Esophagus muscularis mucosa (tissue), 3 donors: ENCODE measurements around the gene COL6A1.

ENCODE experiments used
- POLR2A ChIP-seq: fragments of 450-650 bp; IDR thresholded peaks from one replicate; pipeline ENCODE4 v1.6.1; 2017; ENCODE audit warnings: antibody characterized with exemption, moderate library complexity, mild to moderate bottlenecking, low read depth
- POLR2AphosphoS5 ChIP-seq, 2 donors: sonication (generic); formaldehyde crosslinking; IDR thresholded peaks; one replicate each; pipeline ENCODE4 v1.6.1; 2017; ENCODE audit warnings: antibody characterized with exemption in 2 of 2
- TF ChIP-seq, protein P1 (sequence below), 3 experiments: fragments of 200-600 bp in 2 of 3; fragments of 450-650 bp in 1 of 3; sonication (generic) in 2 of 3; IDR thresholded peaks; one replicate each; pipeline ENCODE4 v1.5.1; 2017 to 2019; ENCODE audit warnings: antibody characterized with exemption in 3 of 3, mild to moderate bottlenecking in 2 of 3, moderate library complexity in 1 of 3

DNA sequence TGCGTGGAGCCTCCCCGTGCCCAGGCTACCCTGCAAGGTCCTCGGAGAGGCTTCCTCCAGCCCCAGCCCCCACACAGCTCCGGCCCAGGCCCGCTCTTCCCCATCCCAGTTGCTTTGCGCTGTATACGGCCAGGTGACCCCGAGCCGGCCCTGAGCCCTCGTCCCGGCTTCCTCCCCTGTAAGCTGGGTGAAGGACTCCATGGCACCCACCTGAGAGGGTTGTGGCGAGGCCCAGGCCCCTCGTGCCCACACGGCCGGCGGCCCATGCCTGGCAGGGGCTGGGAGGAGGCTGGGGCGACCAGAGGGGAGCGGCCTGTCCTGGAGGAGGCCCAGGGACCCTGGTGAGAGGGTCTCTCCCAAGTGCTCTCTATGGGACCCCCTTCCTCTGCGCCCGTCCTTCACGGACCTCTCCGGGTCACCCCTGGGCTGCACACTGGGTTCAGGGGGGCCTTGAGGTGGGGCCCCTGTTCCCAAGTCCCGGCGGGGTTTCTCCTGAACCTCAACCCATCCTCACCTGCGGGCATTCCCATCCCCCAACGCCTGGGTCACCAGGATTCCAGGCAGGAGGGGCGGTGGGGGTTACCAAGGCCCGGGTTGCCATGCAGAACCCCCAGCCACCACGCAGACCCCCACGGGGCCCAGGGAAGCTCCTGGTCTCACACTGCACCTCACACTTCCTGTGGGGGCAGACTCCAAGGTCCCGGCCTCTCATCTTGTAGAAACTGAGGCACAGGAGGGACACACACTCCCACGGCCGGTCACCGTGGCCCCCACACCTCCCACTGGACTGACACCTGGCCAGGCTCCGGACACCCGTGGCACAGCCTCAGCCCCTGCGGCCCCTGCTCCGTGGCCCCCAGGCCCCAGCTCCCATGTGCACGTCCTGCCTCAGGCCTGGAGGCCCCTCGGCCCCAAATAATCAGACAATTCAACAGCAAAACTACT, 25.2 kb downstream of the COL6A1 start:
- TF ChIP-seq, protein P1, sequence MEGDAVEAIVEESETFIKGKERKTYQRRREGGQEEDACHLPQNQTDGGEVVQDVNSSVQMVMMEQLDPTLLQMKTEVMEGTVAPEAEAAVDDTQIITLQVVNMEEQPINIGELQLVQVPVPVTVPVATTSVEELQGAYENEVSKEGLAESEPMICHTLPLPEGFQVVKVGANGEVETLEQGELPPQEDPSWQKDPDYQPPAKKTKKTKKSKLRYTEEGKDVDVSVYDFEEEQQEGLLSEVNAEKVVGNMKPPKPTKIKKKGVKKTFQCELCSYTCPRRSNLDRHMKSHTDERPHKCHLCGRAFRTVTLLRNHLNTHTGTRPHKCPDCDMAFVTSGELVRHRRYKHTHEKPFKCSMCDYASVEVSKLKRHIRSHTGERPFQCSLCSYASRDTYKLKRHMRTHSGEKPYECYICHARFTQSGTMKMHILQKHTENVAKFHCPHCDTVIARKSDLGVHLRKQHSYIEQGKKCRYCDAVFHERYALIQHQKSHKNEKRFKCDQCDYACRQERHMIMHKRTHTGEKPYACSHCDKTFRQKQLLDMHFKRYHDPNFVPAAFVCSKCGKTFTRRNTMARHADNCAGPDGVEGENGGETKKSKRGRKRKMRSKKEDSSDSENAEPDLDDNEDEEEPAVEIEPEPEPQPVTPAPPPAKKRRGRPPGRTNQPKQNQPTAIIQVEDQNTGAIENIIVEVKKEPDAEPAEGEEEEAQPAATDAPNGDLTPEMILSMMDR (IDR thresholded peaks at IDR 0.05), result no peak
- TF ChIP-seq POLR2AphosphoS5 (IDR thresholded peaks at IDR 0.05), result no peak
- TF ChIP-seq POLR2A, result no peak
